ENCODE data around the gene RXYLT1. TPM values are rescaled to one million over a fixed set of nuclear protein-coding genes. Genes with fewer than 3 reads are reported as not detected.

The RXYLT1 gene
- total RNA-seq, 1 donor: 20.7 TPM

- no peak for DNase-seq (ENCODE audit: low read depth)
- TF ChIP-seq, protein P1, sequence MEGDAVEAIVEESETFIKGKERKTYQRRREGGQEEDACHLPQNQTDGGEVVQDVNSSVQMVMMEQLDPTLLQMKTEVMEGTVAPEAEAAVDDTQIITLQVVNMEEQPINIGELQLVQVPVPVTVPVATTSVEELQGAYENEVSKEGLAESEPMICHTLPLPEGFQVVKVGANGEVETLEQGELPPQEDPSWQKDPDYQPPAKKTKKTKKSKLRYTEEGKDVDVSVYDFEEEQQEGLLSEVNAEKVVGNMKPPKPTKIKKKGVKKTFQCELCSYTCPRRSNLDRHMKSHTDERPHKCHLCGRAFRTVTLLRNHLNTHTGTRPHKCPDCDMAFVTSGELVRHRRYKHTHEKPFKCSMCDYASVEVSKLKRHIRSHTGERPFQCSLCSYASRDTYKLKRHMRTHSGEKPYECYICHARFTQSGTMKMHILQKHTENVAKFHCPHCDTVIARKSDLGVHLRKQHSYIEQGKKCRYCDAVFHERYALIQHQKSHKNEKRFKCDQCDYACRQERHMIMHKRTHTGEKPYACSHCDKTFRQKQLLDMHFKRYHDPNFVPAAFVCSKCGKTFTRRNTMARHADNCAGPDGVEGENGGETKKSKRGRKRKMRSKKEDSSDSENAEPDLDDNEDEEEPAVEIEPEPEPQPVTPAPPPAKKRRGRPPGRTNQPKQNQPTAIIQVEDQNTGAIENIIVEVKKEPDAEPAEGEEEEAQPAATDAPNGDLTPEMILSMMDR (IDR thresholded peaks at IDR 0.05; ENCODE audit: insufficient read depth, low read depth, low read length): no peak
- no peak overlapping the region for H3K4me3 ChIP-seq (ENCODE audit: low read depth, low read length)
Observed at GRCh38 chr12:63787306-63787705, 7.6 kb downstream of the RXYLT1 start.

DNA sequence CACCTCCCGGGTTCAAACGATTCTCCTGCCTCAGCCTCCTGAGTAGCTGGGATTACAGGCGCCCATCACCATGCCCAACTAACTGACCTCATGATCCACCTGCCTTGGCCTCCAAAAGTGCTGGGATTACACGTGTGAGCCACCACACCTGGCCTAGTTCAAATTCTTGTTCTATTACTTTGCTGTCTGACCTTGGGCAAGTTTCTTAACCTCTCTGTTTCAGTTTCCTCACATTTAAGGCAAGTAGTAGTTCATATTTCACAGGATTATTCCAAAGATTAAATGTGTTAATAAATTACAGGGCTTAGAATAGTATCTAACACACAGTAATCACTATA is 10.9 kb downstream of the RXYLT1 start:
- H3K4me3 ChIP-seq (ENCODE audit: low read depth, low read length): no peak overlapping the region
- no peak for DNase-seq (ENCODE audit: low read depth)
- TF ChIP-seq, protein P1 (IDR thresholded peaks at IDR 0.05; ENCODE audit: insufficient read depth, low read depth, low read length): no peak

GRCh38 chr12:63792338-63792737 is 12.6 kb downstream of the RXYLT1 start:
- TF ChIP-seq, protein P1 (IDR thresholded peaks at IDR 0.05; ENCODE audit: insufficient read depth, low read depth, low read length): no peak
- no peak overlapping the region for H3K4me3 ChIP-seq (ENCODE audit: low read depth, low read length)
- no peak for DNase-seq (ENCODE audit: low read depth)

GRCh38 chr12:63795032-63795687 is 15.5 kb downstream of the RXYLT1 start:
- TF ChIP-seq, protein P1 (IDR thresholded peaks at IDR 0.05; ENCODE audit: insufficient read depth, low read depth, low read length): no peak
- no peak for DNase-seq (ENCODE audit: low read depth)
- H3K4me3 ChIP-seq (ENCODE audit: low read depth, low read length): no peak overlapping the region

- DNase-seq (ENCODE audit: low read depth): no peak
- TF ChIP-seq, protein P1 (IDR thresholded peaks at IDR 0.05; ENCODE audit: insufficient read depth, low read depth, low read length): no peak
- H3K4me3 ChIP-seq (ENCODE audit: low read depth, low read length): no peak overlapping the region
Observed at GRCh38 chr12:63795944-63796343, 16.2 kb downstream of the RXYLT1 start.

DNA sequence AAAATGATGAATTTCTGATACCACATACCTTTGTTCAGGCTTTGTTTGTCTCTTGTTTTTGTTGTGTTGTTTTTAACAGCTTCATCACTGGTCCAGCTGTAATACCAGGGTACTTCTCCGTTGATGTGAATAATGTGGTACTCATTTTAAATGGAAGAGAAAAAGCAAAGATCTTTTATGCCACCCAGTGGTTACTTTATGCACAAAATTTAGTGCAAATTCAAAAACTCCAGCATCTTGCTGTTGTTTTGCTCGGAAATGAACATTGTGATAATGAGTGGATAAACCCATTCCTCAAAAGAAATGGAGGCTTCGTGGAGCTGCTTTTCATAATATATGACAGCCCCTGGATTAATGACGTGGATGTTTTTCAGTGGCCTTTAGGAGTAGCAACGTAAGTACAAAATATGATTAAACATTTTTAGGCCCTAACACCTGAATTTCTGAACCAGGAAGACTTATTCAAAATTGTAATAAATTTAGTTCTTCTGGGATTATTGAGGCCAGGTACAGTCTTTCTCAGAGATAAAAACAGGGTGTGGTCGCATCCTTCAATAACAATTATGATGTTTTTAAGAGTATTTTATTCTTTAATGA is 22.4 kb downstream of the RXYLT1 start:
- H3K4me3 ChIP-seq (ENCODE audit: low read depth, low read length): no peak overlapping the region
- DNase-seq (ENCODE audit: low read depth): peak; percentile 34
- TF ChIP-seq, protein P1 (IDR thresholded peaks at IDR 0.05; ENCODE audit: insufficient read depth, low read depth, low read length): peak; percentile 59

DNA sequence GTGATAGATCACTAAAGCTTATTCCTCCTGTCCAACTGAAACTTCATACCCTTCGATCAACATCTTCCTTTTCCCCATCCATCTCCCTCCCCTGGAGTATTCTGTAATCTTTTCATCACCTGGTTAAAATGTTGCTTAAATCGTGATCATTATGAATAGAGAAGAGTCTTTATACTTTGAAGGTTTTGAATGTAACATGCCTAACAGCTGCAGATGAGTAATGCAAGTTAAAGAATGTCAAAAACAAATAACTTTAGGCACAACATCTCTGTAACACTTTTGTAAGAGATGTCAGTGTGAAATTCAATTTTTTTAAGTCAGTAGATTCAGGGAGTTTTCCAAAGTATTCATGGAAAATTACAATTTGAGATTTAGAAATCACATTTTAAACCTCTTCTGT is 25.0 kb downstream of the RXYLT1 start:
- TF ChIP-seq, protein P1 (IDR thresholded peaks at IDR 0.05; ENCODE audit: insufficient read depth, low read depth, low read length): no peak
- no peak overlapping the region for H3K4me3 ChIP-seq (ENCODE audit: low read depth, low read length)
- DNase-seq (ENCODE audit: low read depth): peak; percentile 32
